OCI-LY7 (cell line): ENCODE measurements around the gene CFAP157.

ENCODE experiments used
- CTCF ChIP-seq: fragments of 200-600 bp; sonication (generic); conservative IDR thresholded peaks from 2 replicates; pipeline ENCODE4 v1.5.1; 2014; ENCODE audit warnings: mild to moderate bottlenecking, antibody characterized with exemption, low read length, moderate library complexity, mixed read lengths
- EZH2phosphoT487 ChIP-seq: fragments of 200-600 bp; sonication (generic); IDR thresholded peaks from 2 replicates; pipeline ENCODE4 v1.6.1; 2018; ENCODE audit warnings: low read depth, borderline replicate concordance, mild to moderate bottlenecking, mixed run types, antibody characterized with exemption, low read length, moderate library complexity, mixed read lengths

GRCh38 chr9:127712867-127713266 lies 6.1 kb downstream of the CFAP157 start:
- TF ChIP-seq CTCF (no peak), EZH2phosphoT487 (no peak)
